ENCODE results near the gene PRPF6.

Gene PRPF6

GRCh38 chr20:64080013-64080812 is 99.3 kb downstream of the PRPF6 start, which contains the start of gene OPRL1:
OPRL1 (plus strand) TSS chr20:64080082; CDS start chr20:64092721, 12,639 bp downstream.
- no peak for DNase-seq

- no peak for DNase-seq
Measured at GRCh38 chr20:64080813-64081623, 100.1 kb downstream of the PRPF6 start.

DNA sequence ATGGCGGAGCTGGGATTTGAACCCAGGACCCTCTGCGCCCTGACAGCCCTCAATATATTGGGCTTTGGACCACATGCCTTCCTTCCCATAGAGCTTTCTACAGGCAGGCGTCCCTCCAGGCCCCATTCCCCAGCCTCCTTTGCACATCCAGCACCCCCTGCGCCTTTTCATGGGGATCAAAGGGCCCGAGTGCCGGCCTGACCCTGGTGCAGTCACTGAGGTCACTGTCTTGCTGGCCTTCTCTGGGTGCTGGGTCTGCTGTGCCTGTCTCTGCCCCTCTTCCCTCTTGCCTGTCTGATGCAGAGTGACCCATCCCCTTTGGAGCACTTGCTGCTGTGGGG is 100.7 kb downstream of the PRPF6 start:
- DNase-seq: no peak

DNA sequence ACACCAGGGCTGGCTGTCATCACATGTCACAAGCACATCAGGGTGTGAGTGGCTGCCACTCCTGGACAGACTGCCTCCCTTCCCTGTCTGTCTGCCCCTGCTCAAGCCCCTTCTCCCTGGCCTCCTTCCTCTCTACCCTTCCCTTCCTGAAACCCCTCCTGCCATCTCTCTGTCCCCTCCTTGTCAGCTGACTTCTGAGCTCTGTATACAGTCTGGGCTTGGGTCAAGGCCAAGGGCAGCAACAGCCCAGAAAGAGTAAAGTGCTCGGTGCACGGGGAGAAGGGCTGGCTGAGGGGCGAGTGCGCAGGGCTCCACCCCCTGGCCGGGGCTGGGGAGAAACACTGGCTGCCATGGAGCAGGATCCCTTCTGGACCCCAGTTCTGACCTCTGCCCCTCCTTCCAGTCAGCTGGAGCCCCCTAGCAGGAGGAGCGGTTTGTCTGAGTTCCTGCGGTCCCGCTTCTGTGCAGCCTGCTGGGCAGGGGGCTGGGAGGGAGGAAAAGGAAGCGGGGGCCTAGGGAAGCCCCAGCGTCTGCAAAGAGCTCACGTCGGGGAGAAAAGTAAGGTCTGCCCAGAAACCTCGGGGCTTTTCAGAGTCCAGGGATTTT is 101.3 kb downstream of the PRPF6 start:
- DNase-seq: no peak
